DND-41 (cell line): ENCODE data around the gene CYFIP2.
A peak's percentile ranks its signal among the peaks of the same experiment; 100 is the strongest.

ENCODE experiments used
- ATAC-seq: fragments of 200-7000 bp; cut with Tn5 transposase; 3 replicates; pipeline ENCODE4 v1.9.1; 2021; ENCODE audit warnings: low read depth; ENCODE audit not compliant: insufficient read depth
- DNase-seq: peaks from one replicate; pipeline ENCODE4 v3.0.0-alpha.2; 2020
- H2AFZ ChIP-seq: 2 replicates; pipeline ENCODE4 v1.6.0; 2012; ENCODE audit warnings: low read depth, low read length
- H3K27ac ChIP-seq: 2 replicates; pipeline ENCODE4 v1.5.1; 2012; ENCODE audit warnings: low read length, inconsistent platforms
- H3K27me3 ChIP-seq: fragments of 200-600 bp; sonication (generic); 2 replicates; pipeline ENCODE4 v1.6.0; 2012; ENCODE audit warnings: low read length, mild to moderate bottlenecking, inconsistent platforms; ENCODE audit not compliant: insufficient read depth, poor library complexity
- H3K36me3 ChIP-seq: 2 replicates; pipeline ENCODE4 v1.5.1; 2012; ENCODE audit warnings: low read length, inconsistent platforms; ENCODE audit not compliant: insufficient read depth
- H3K4me1 ChIP-seq: 2 replicates; pipeline ENCODE4 v1.5.1; 2012; ENCODE audit warnings: mild to moderate bottlenecking, low read length; ENCODE audit not compliant: insufficient read depth
- H3K4me2 ChIP-seq: 2 replicates; pipeline ENCODE4 v1.6.0; 2012; ENCODE audit warnings: mild to moderate bottlenecking, moderate library complexity, low read length, inconsistent platforms; ENCODE audit not compliant: insufficient read depth
- H3K4me3 ChIP-seq, 2 experiments: fragments of 200-600 bp in 1 of 2; shearing (Covaris generic) in 1 of 2; 2 replicates each; pipeline ENCODE4 v1.5.1; 2012 to 2016; ENCODE audit warnings: inconsistent platforms in 2 of 2, low read length in 2 of 2, mild to moderate bottlenecking in 2 of 2, low read depth in 1 of 2, moderate library complexity in 1 of 2
- H3K79me2 ChIP-seq: 2 replicates; pipeline ENCODE4 v1.6.0; 2012; ENCODE audit warnings: low read length, inconsistent platforms; ENCODE audit not compliant: insufficient read depth
- H3K9ac ChIP-seq: 2 replicates; pipeline ENCODE4 v1.6.0; 2012; ENCODE audit warnings: low read depth, mild to moderate bottlenecking, inconsistent platforms, low read length, moderate library complexity
- H3K9me3 ChIP-seq: 2 replicates; pipeline ENCODE4 v1.5.1; 2012; ENCODE audit warnings: low read length, moderate library complexity, mild to moderate bottlenecking, inconsistent platforms; ENCODE audit not compliant: insufficient read depth, severe bottlenecking
- H4K20me1 ChIP-seq: 2 replicates; pipeline ENCODE4 v1.6.0; 2012; ENCODE audit warnings: low read length; ENCODE audit not compliant: insufficient read depth
- CTCF ChIP-seq: IDR thresholded peaks from 2 replicates; pipeline ENCODE4 v1.5.1; 2012; ENCODE audit warnings: borderline replicate concordance, low read length, moderate library complexity, mild to moderate bottlenecking; ENCODE audit not compliant: poor library complexity, severe bottlenecking; ENCODE audit errors: extremely low read depth
- EZH2 ChIP-seq: IDR thresholded peaks from 3 replicates; pipeline ENCODE4 v1.6.1; 2012; ENCODE audit warnings: borderline replicate concordance, low read depth, mild to moderate bottlenecking, moderate library complexity, low read length, inconsistent platforms; ENCODE audit not compliant: severe bottlenecking

CYFIP2 gene

GRCh38 chr5:157354800-157355199, 88.9 kb downstream of the CYFIP2 start:
- Histone ChIP-seq H3K4me2 (no peak overlapping the region), H3K9me3 (no peaks in the 10 kb centered on the region), H4K20me1 (peaks cover 12% of the 10 kb centered on the region), H3K4me1 (no peaks in the 10 kb centered on the region), H3K9ac (no peak overlapping the region), H2AFZ (no peak overlapping the region), H3K27me3 (no peaks in the 10 kb centered on the region), H3K27ac (no peak overlapping the region), H3K79me2 (no peaks in the 10 kb centered on the region), H3K36me3 (peaks cover 96% of the 10 kb centered on the region), H3K4me3 (no peak overlapping the region)
- no peak for DNase-seq
- peak; percentile 51 for TF ChIP-seq CTCF
- TF ChIP-seq EZH2: no peak
- ATAC-seq: peak; percentile 58; the same call in 2 of the 3 replicates

GRCh38 chr5:157356576-157356975, 90.7 kb downstream of the CYFIP2 start:
- TF ChIP-seq EZH2 (no peak), CTCF (no peak)
- peaks cover 99% of the 10 kb centered on the region for H3K36me3 ChIP-seq

GRCh38 chr5:157357823-157358222, 91.9 kb downstream of the CYFIP2 start:
- ATAC-seq (no peak), DNase-seq (no peak)
- no peak overlapping the region for H3K4me3 ChIP-seq
- TF ChIP-seq CTCF: no peak
- no peak for TF ChIP-seq EZH2
- H3K9me3 ChIP-seq: no peaks in the 10 kb centered on the region
- no peaks in the 10 kb centered on the region for H3K4me1 ChIP-seq
- no peak overlapping the region for H3K9ac ChIP-seq
- H3K27me3 ChIP-seq: no peaks in the 10 kb centered on the region
- peaks cover 4% of the 10 kb centered on the region; the same call in 1 of the 2 replicates for H4K20me1 ChIP-seq
- H3K79me2 ChIP-seq: no peaks in the 10 kb centered on the region
- H3K4me2 ChIP-seq: no peak overlapping the region
- no peak overlapping the region for H2AFZ ChIP-seq
- H3K27ac ChIP-seq: no peak overlapping the region
- peaks cover 99% of the 10 kb centered on the region for H3K36me3 ChIP-seq

More at GRCh38 chr5:157356576-157356975, 90.7 kb downstream of the CYFIP2 start:
- H3K4me2 ChIP-seq: no peak overlapping the region
- no peaks in the 10 kb centered on the region for H3K9me3 ChIP-seq
- H3K79me2 ChIP-seq: no peaks in the 10 kb centered on the region
- DNase-seq: no peak
- H4K20me1 ChIP-seq: peaks cover 12% of the 10 kb centered on the region
- no peaks in the 10 kb centered on the region for H3K4me1 ChIP-seq
- no peak overlapping the region for H2AFZ ChIP-seq
- no peaks in the 10 kb centered on the region for H3K27me3 ChIP-seq
- ATAC-seq: no peak
- no peak overlapping the region for H3K9ac ChIP-seq
- H3K4me3 ChIP-seq: no peak overlapping the region
- no peak overlapping the region for H3K27ac ChIP-seq

GRCh38 chr5:157358871-157359270, 92.9 kb downstream of the CYFIP2 start:
- DNase-seq: no peak

More at GRCh38 chr5:157358871-157359270, 92.9 kb downstream of the CYFIP2 start:
- TF ChIP-seq EZH2 (no peak), CTCF (no peak)
- H3K79me2 ChIP-seq: no peaks in the 10 kb centered on the region
- no peaks in the 10 kb centered on the region for H3K4me1 ChIP-seq
- H3K27ac ChIP-seq: no peak overlapping the region
- no peak for ATAC-seq
- H2AFZ ChIP-seq: no peak overlapping the region
- no peak overlapping the region for H3K4me3 ChIP-seq
- peaks cover 99% of the 10 kb centered on the region for H3K36me3 ChIP-seq
- no peak overlapping the region for H3K4me2 ChIP-seq
- H4K20me1 ChIP-seq: no peaks in the 10 kb centered on the region
- H3K9me3 ChIP-seq: no peaks in the 10 kb centered on the region
- no peak overlapping the region for H3K9ac ChIP-seq
- H3K27me3 ChIP-seq: no peaks in the 10 kb centered on the region
